Trophoblast cell (in vitro differentiated cells and primary cell): ENCODE results near the gene MAST4.

Experiments
- DNase-seq, 2 donors: peaks; one replicate each; pipeline ENCODE4 v3.0.0-alpha.2; 2016
- H2AFZ ChIP-seq: 2 replicates; pipeline ENCODE4 v1.6.1; 2013; ENCODE audit warnings: low read length, moderate library complexity, mild to moderate bottlenecking; ENCODE audit not compliant: insufficient read depth, poor library complexity
- H2AK5ac ChIP-seq: 2 replicates; pipeline ENCODE4 v1.6.1; 2013; ENCODE audit warnings: mild to moderate bottlenecking, low read length
- H2BK120ac ChIP-seq: 2 replicates; pipeline ENCODE4 v1.6.1; 2013; ENCODE audit warnings: low read length, mild to moderate bottlenecking, moderate library complexity; ENCODE audit not compliant: insufficient read depth, poor library complexity
- H2BK12ac ChIP-seq: 2 replicates; pipeline ENCODE4 v1.6.1; 2013; ENCODE audit warnings: mild to moderate bottlenecking, low read length, moderate library complexity
- H2BK5ac ChIP-seq: 2 replicates; pipeline ENCODE4 v1.6.1; 2013; ENCODE audit warnings: low read length, low read depth, moderate library complexity, mild to moderate bottlenecking; ENCODE audit not compliant: poor library complexity
- H3K14ac ChIP-seq: 2 replicates; pipeline ENCODE4 v1.6.1; 2013; ENCODE audit warnings: mild to moderate bottlenecking, low read length
- H3K18ac ChIP-seq: 2 replicates; pipeline ENCODE4 v1.6.1; 2013; ENCODE audit warnings: mild to moderate bottlenecking, low read length
- H3K23ac ChIP-seq: 2 replicates; pipeline ENCODE4 v1.6.1; 2013; ENCODE audit warnings: low read length
- H3K27ac ChIP-seq: 2 replicates; pipeline ENCODE4 v1.5.1; 2013; ENCODE audit warnings: low read depth, mild to moderate bottlenecking, inconsistent platforms, low read length, moderate library complexity
- H3K27me3 ChIP-seq: 2 replicates; pipeline ENCODE4 v1.6.1; 2013; ENCODE audit warnings: inconsistent platforms, mild to moderate bottlenecking, low read length, moderate library complexity; ENCODE audit not compliant: insufficient read depth
- H3K36me3 ChIP-seq, 2 experiments: 1 replicate in 1 of 2; 2 replicates in 1 of 2; pipeline ENCODE4 v1.6.1; 2013; ENCODE audit warnings: low read length in 2 of 2, mild to moderate bottlenecking in 2 of 2, moderate library complexity in 1 of 2; ENCODE audit not compliant: insufficient read depth in 2 of 2, control insufficient read depth in 1 of 2
- H3K4ac ChIP-seq: 2 replicates; pipeline ENCODE4 v1.6.1; 2013; ENCODE audit warnings: low read depth, mild to moderate bottlenecking, low read length, moderate library complexity
- H3K4me1 ChIP-seq, 2 experiments: 1 replicate in 1 of 2; 2 replicates in 1 of 2; pipeline ENCODE4 v1.6.1; 2013; ENCODE audit warnings: low read length in 2 of 2, mild to moderate bottlenecking in 2 of 2, moderate library complexity in 1 of 2; ENCODE audit not compliant: insufficient read depth in 2 of 2, control insufficient read depth in 1 of 2
- H3K4me2 ChIP-seq: 2 replicates; pipeline ENCODE4 v1.6.1; 2013; ENCODE audit warnings: inconsistent platforms, mild to moderate bottlenecking, low read length, moderate library complexity
- H3K4me3 ChIP-seq: 2 replicates; pipeline ENCODE4 v1.5.1; 2013; ENCODE audit warnings: mild to moderate bottlenecking, low read depth, low read length, inconsistent platforms
- H3K79me1 ChIP-seq: one replicate; pipeline ENCODE4 v1.6.1; 2013; ENCODE audit warnings: low read length
- H3K79me2 ChIP-seq: 2 replicates; pipeline ENCODE4 v1.6.1; 2013; ENCODE audit warnings: low read length, mild to moderate bottlenecking; ENCODE audit not compliant: control insufficient read depth, insufficient read depth, poor library complexity
- H3K9ac ChIP-seq: 2 replicates; pipeline ENCODE4 v1.6.1; 2013; ENCODE audit warnings: mild to moderate bottlenecking, low read length
- H3K9me3 ChIP-seq: 2 replicates; pipeline ENCODE4 v1.6.1; 2013; ENCODE audit warnings: low read depth, mild to moderate bottlenecking, control low read depth, inconsistent platforms, low read length; ENCODE audit not compliant: insufficient read depth
- H4K12ac ChIP-seq: 2 replicates; pipeline ENCODE4 v1.6.1; 2013; ENCODE audit warnings: low read depth, mild to moderate bottlenecking, low read length, moderate library complexity
- H4K8ac ChIP-seq: 2 replicates; pipeline ENCODE4 v1.6.1; 2013; ENCODE audit warnings: low read depth, mild to moderate bottlenecking, low read length, moderate library complexity
- H4K91ac ChIP-seq: one replicate; pipeline ENCODE4 v1.6.1; 2013; ENCODE audit warnings: low read depth, mild to moderate bottlenecking, low read length, moderate library complexity
- WGBS: extraction: QIAGEN DNeasy Blood & Tissue Kit; methylation state at CpG from one replicate; pipeline ENCODE4 v1.1.7; 2013; ENCODE audit warnings: missing lambda C conversion rate; ENCODE audit not compliant: insufficient read length, insufficient coverage; ENCODE audit errors: extremely low coverage; 5-methylcytosine and 5-hydroxymethylcytosine counted together

The MAST4 gene

GRCh38 chr5:66947458-66947857, 351.3 kb downstream of the MAST4 start:
- no peaks in the 10 kb centered on the region for H3K9me3 ChIP-seq
- H4K12ac ChIP-seq, result no peak overlapping the region
- no peak overlapping the region for H3K27ac ChIP-seq
- WGBS, result no CpG with 5 or more reads among the region's 4 CpGs
- no peak overlapping the region for H2BK12ac ChIP-seq
- no peak overlapping the region for H3K4me2 ChIP-seq
- H3K4ac ChIP-seq, result no peak overlapping the region
- no peaks in the 10 kb centered on the region for H3K36me3 ChIP-seq
- no peak overlapping the region for H2AK5ac ChIP-seq
- H3K27me3 ChIP-seq, result no peaks in the 10 kb centered on the region
- H4K8ac ChIP-seq, result no peak overlapping the region
- no peak overlapping the region for H4K91ac ChIP-seq
- DNase-seq, result no peak
- no peak overlapping the region for H2AFZ ChIP-seq
- H3K4me1 ChIP-seq, result no peaks in the 10 kb centered on the region
- no peak overlapping the region for H3K9ac ChIP-seq
- H3K79me1 ChIP-seq, result no peaks in the 10 kb centered on the region
- no peak overlapping the region for H3K14ac ChIP-seq
- no peak overlapping the region for H2BK120ac ChIP-seq
- H3K79me2 ChIP-seq, result no peaks in the 10 kb centered on the region
- H3K4me3 ChIP-seq, result no peak overlapping the region
- H2BK5ac ChIP-seq, result no peak overlapping the region
- no peak overlapping the region for H3K23ac ChIP-seq
- no peak overlapping the region for H3K18ac ChIP-seq

GRCh38 chr5:66949066-66949465, 352.9 kb downstream of the MAST4 start:
- Histone ChIP-seq H3K9ac (no peak overlapping the region), H4K12ac (no peak overlapping the region), H3K27me3 (no peaks in the 10 kb centered on the region), H3K18ac (no peak overlapping the region), H4K8ac (no peak overlapping the region), H3K4me2 (no peak overlapping the region), H3K23ac (no peak overlapping the region), H2AFZ (no peak overlapping the region), H2BK5ac (no peak overlapping the region), H3K79me1 (no peaks in the 10 kb centered on the region), H3K14ac (no peak overlapping the region), H2AK5ac (no peak overlapping the region), H3K36me3 (no peaks in the 10 kb centered on the region), H3K9me3 (no peaks in the 10 kb centered on the region), H3K4me1 (no peaks in the 10 kb centered on the region), H3K4ac (no peak overlapping the region), H2BK120ac (no peak overlapping the region), H3K4me3 (no peak overlapping the region), H3K79me2 (no peaks in the 10 kb centered on the region), H3K27ac (no peak overlapping the region), H4K91ac (no peak overlapping the region), H2BK12ac (no peak overlapping the region)
- no CpG with 5 or more reads among the region's 4 CpGs for WGBS
- no peak for DNase-seq

- Histone ChIP-seq H2BK120ac (no peak overlapping the region), H3K14ac (no peak overlapping the region), H2AFZ (no peak overlapping the region), H3K23ac (no peak overlapping the region), H3K36me3 (no peaks in the 10 kb centered on the region), H3K79me1 (no peaks in the 10 kb centered on the region), H3K27me3 (no peaks in the 10 kb centered on the region), H2AK5ac (no peak overlapping the region), H3K4me2 (no peak overlapping the region), H4K8ac (no peak overlapping the region), H3K9ac (no peak overlapping the region), H3K27ac (no peak overlapping the region), H2BK5ac (no peak overlapping the region), H4K12ac (no peak overlapping the region), H3K4me1 (no peaks in the 10 kb centered on the region), H3K18ac (no peak overlapping the region), H3K79me2 (no peaks in the 10 kb centered on the region), H3K9me3 (no peaks in the 10 kb centered on the region), H3K4ac (no peak overlapping the region), H2BK12ac (no peak overlapping the region), H4K91ac (no peak overlapping the region), H3K4me3 (no peak overlapping the region)
- no peak for DNase-seq
- no CpG with 5 or more reads among the region's 1 CpG for WGBS
Measured at GRCh38 chr5:66952153-66952552, 356.0 kb downstream of the MAST4 start.

- Histone ChIP-seq H3K79me1 (peaks cover 4% of the 10 kb centered on the region), H2BK120ac (no peak overlapping the region), H2BK12ac (no peak overlapping the region), H3K27ac (no peak overlapping the region), H3K18ac (no peak overlapping the region), H3K27me3 (no peaks in the 10 kb centered on the region), H3K4me1 (peaks cover 2 to 3% of the 10 kb centered on the region in 2 experiments), H2AK5ac (no peak overlapping the region), H3K4ac (no peak overlapping the region), H2AFZ (no peak overlapping the region), H3K23ac (no peak overlapping the region), H4K12ac (no peak overlapping the region), H4K8ac (no peak overlapping the region), H3K4me3 (no peak overlapping the region), H2BK5ac (no peak overlapping the region), H3K9me3 (no peaks in the 10 kb centered on the region), H3K79me2 (no peaks in the 10 kb centered on the region), H3K14ac (no peak overlapping the region), H3K9ac (no peak overlapping the region), H3K36me3 (no peaks in the 10 kb centered on the region), H3K4me2 (no peak overlapping the region), H4K91ac (no peak overlapping the region)
- DNase-seq, result no peak
- no CpG with 5 or more reads among the region's 4 CpGs for WGBS
Measured at GRCh38 chr5:66956439-66956838, 360.2 kb downstream of the MAST4 start.
